Liver (tissue), 9 donors: ENCODE measurements around the gene MAST2. TPM values are rescaled to one million over a fixed set of nuclear protein-coding genes. Genes with fewer than 3 reads are reported as not detected.

Source experiments
- DNase-seq: peaks from one replicate; pipeline ENCODE4 v3.0.0-alpha.2; 2017; ENCODE audit warnings: low spot score
- H3K27ac ChIP-seq, 2 donors: one replicate each; pipeline ENCODE4 v1.7.0; 2013; ENCODE audit warnings: inconsistent platforms in 2 of 2, low read length in 2 of 2, control low read depth in 1 of 2, low read depth in 1 of 2, mild to moderate bottlenecking in 1 of 2
- H3K27me3 ChIP-seq, 4 donors: one replicate each; pipeline versions ENCODE4 v1.6.1 to v1.7.0; 2013; ENCODE audit warnings: low read length in 3 of 4, inconsistent platforms in 1 of 4, mild to moderate bottlenecking in 1 of 4, moderate library complexity in 1 of 4; ENCODE audit not compliant: control insufficient read depth in 4 of 4, insufficient read depth in 4 of 4
- H3K36me3 ChIP-seq, 4 donors: one replicate each; pipeline versions ENCODE4 v1.6.1 to v1.7.0; 2013; ENCODE audit warnings: low read length in 3 of 4, mild to moderate bottlenecking in 3 of 4, low read depth in 1 of 4, moderate library complexity in 1 of 4; ENCODE audit not compliant: control insufficient read depth in 4 of 4, insufficient read depth in 3 of 4
- H3K4me1 ChIP-seq, 4 donors: one replicate each; pipeline versions ENCODE4 v1.6.1 to v1.7.0; 2013; ENCODE audit warnings: low read length in 3 of 4, mild to moderate bottlenecking in 3 of 4, moderate library complexity in 1 of 4; ENCODE audit not compliant: control insufficient read depth in 4 of 4, insufficient read depth in 4 of 4
- H3K4me3 ChIP-seq, 3 donors: one replicate each; pipeline versions ENCODE4 v1.6.1 to v1.7.0; 2013; ENCODE audit warnings: low read length in 3 of 3, control low read depth in 1 of 3, low read depth in 1 of 3, mild to moderate bottlenecking in 1 of 3
- H3K9ac ChIP-seq, 2 donors: one replicate each; pipeline ENCODE4 v1.7.0; 2013; ENCODE audit warnings: low read length in 2 of 2, mild to moderate bottlenecking in 2 of 2, moderate library complexity in 2 of 2, control low read depth in 1 of 2, low read depth in 1 of 2
- H3K9me3 ChIP-seq, 4 donors: one replicate each; pipeline versions ENCODE4 v1.6.1 to v1.7.0; 2013; ENCODE audit warnings: low read length in 3 of 4; ENCODE audit not compliant: control insufficient read depth in 4 of 4
- ATF3 ChIP-seq: IDR thresholded peaks from 2 replicates; pipeline ENCODE4 v1.6.1; 2016; ENCODE audit warnings: antibody characterized with exemption
- EGR1 ChIP-seq, 2 donors: IDR thresholded peaks; 2 replicates each; pipeline ENCODE4 v1.6.1; 2016 to 2018; ENCODE audit warnings: antibody characterized with exemption in 2 of 2, low read depth in 2 of 2
- FOXA1 ChIP-seq: IDR thresholded peaks from 2 replicates; pipeline ENCODE4 v1.6.1; 2016; ENCODE audit warnings: antibody characterized with exemption
- FOXA2 ChIP-seq: IDR thresholded peaks from 2 replicates; pipeline ENCODE4 v1.6.1; 2016; ENCODE audit warnings: antibody characterized with exemption
- GABPA ChIP-seq, 2 donors: IDR thresholded peaks in 1 of 2; conservative IDR thresholded peaks in 1 of 2; 2 replicates each; pipeline ENCODE4 v1.6.1; 2016; ENCODE audit warnings: antibody characterized with exemption in 2 of 2, mild to moderate bottlenecking in 1 of 2, moderate library complexity in 1 of 2
- HNF4A ChIP-seq, 2 donors: conservative IDR thresholded peaks; 2 replicates each; pipeline ENCODE4 v1.6.1; 2016; ENCODE audit warnings: antibody characterized with exemption in 2 of 2, mild to moderate bottlenecking in 2 of 2
- HNF4G ChIP-seq: IDR thresholded peaks from 2 replicates; pipeline ENCODE4 v1.6.1; 2016; ENCODE audit warnings: antibody characterized with exemption
- JUND ChIP-seq, 2 donors: IDR thresholded peaks; 2 replicates each; pipeline ENCODE4 v1.6.1; 2016; ENCODE audit warnings: antibody characterized with exemption in 2 of 2
- MAX ChIP-seq: IDR thresholded peaks from 2 replicates; pipeline ENCODE4 v1.6.1; 2016; ENCODE audit warnings: antibody characterized with exemption
- NR2F2 ChIP-seq: IDR thresholded peaks from 2 replicates; pipeline ENCODE4 v1.6.1; 2016; ENCODE audit warnings: antibody characterized with exemption
- RAD21 ChIP-seq, 2 donors: IDR thresholded peaks; 2 replicates each; pipeline ENCODE4 v1.6.1; 2016; ENCODE audit warnings: antibody characterized with exemption in 2 of 2, mild to moderate bottlenecking in 2 of 2
- REST ChIP-seq: IDR thresholded peaks from 2 replicates; pipeline ENCODE4 v1.6.1; 2016; ENCODE audit warnings: antibody characterized with exemption, mild to moderate bottlenecking
- RXRA ChIP-seq, 2 donors: IDR thresholded peaks; 2 replicates each; pipeline ENCODE4 v1.6.1; 2017 to 2018; ENCODE audit warnings: antibody characterized with exemption in 2 of 2, mild to moderate bottlenecking in 1 of 2
- SP1 ChIP-seq: IDR thresholded peaks from 2 replicates; pipeline ENCODE4 v1.6.1; 2018; ENCODE audit warnings: antibody characterized with exemption, mild to moderate bottlenecking
- TAF1 ChIP-seq: conservative IDR thresholded peaks from 2 replicates; pipeline ENCODE4 v1.6.1; 2016; ENCODE audit warnings: antibody characterized with exemption, mild to moderate bottlenecking
- YY1 ChIP-seq: IDR thresholded peaks from 2 replicates; pipeline ENCODE4 v1.6.1; 2016; ENCODE audit warnings: antibody characterized with exemption, mild to moderate bottlenecking
- ZBTB33 ChIP-seq: IDR thresholded peaks from 2 replicates; pipeline ENCODE4 v1.6.1; 2016; ENCODE audit warnings: antibody characterized with exemption
- WGBS: extraction: QIAGEN DNeasy Blood & Tissue Kit; methylation state at CpG from one replicate; pipeline ENCODE4 v1.1.7; 2013; 5-methylcytosine and 5-hydroxymethylcytosine counted together
- polyA plus RNA-seq, 2 donors: library from polyadenylated mRNA; stranded (reverse) in 1 of 2; unstranded in 1 of 2; fragments of 200-250 nt in 1 of 2; fragments of >200 nt in 1 of 2; fragmentation: Nextera tagmentation in 1 of 2; extraction: Ambion mirVana in 1 of 2; gene quantifications; one replicate each; pipeline versions ENCODE4 v1.2.1 to v1.2.3, GENCODE V29; 2013 to 2015
- total RNA-seq, 2 donors: library from RNA; depleted of rRNA; stranded (reverse); fragments of >200 nt; gene quantifications; one replicate each; pipeline ENCODE4 v1.2.3, GENCODE V29; 2014
- donor health status: healthy.
- donor health status: healthy.
- donor health status: healthy.
- donor health status: healthy.
- donor health status: healthy.

MAST2 gene
- total and polyA plus RNA-seq, 4 donors = 4.8 to 9.6 (median 5.7) TPM

- no peak overlapping the region for H3K4me3 ChIP-seq
- no peak for TF ChIP-seq RAD21 (IDR thresholded peaks at IDR 0.05)
- no peak for TF ChIP-seq MAX
- no peak for TF ChIP-seq FOXA1
- no peak for TF ChIP-seq RXRA (IDR thresholded peaks at IDR 0.05)
- TF ChIP-seq NR2F2 = no peak
- TF ChIP-seq ATF3 = no peak
- TF ChIP-seq SP1 = no peak
- peaks cover 0 to 1% (median 0%) of the 10 kb centered on the region in 4 donors for H3K9me3 ChIP-seq
- H3K4me1 ChIP-seq = no peaks in the 10 kb centered on the region
- H3K27me3 ChIP-seq = no peaks in the 10 kb centered on the region
- no peak overlapping the region for H3K27ac ChIP-seq
- no peak overlapping the region for H3K9ac ChIP-seq
- no peak for DNase-seq
- no peaks in the 10 kb centered on the region for H3K36me3 ChIP-seq
- 97% methylated on average over 6 of the region's 6 CpGs for WGBS
Measured at GRCh38 chr1:45994423-45994822, 191.0 kb downstream of the MAST2 start.

GRCh38 chr1:45995298-45995697, 191.9 kb downstream of the MAST2 start:
- TF ChIP-seq FOXA2 (no peak), EGR1 (IDR thresholded peaks at IDR 0.05; ENCODE audit: low read depth in 2 of 2) (no peak)
- Histone ChIP-seq H3K27me3 (no peaks in the 10 kb centered on the region), H3K4me1 (no peaks in the 10 kb centered on the region), H3K9ac (no peak overlapping the region), H3K4me3 (no peak overlapping the region), H3K36me3 (no peaks in the 10 kb centered on the region), H3K27ac (no peak overlapping the region), H3K9me3 (peaks cover 0 to 1% (median 0%) of the 10 kb centered on the region in 4 donors)
- WGBS = 88% methylated on average over 8 of the region's 8 CpGs
- DNase-seq = no peak

- Histone ChIP-seq H3K27me3 (no peaks in the 10 kb centered on the region), H3K9me3 (no peaks in the 10 kb centered on the region), H3K4me3 (no peak overlapping the region), H3K27ac (no peak overlapping the region), H3K36me3 (peaks cover 0 to 2% (median 0%) of the 10 kb centered on the region in 4 donors), H3K9ac (no peak overlapping the region), H3K4me1 (peaks cover 0 to 8% (median 5%) of the 10 kb centered on the region in 4 donors)
- WGBS = 90% methylated on average over 3 of the region's 3 CpGs
- TF ChIP-seq JUND (IDR thresholded peaks at IDR 0.05) = no peak
- no peak for TF ChIP-seq ZBTB33
- TF ChIP-seq RAD21 (IDR thresholded peaks at IDR 0.05) = no peak
- no peak for TF ChIP-seq EGR1 (IDR thresholded peaks at IDR 0.05; ENCODE audit: low read depth in 2 of 2)
- TF ChIP-seq FOXA1 = no peak
- no peak for TF ChIP-seq YY1
- TF ChIP-seq HNF4A (conservative IDR thresholded peaks at IDR 0.05) = no peak
- TF ChIP-seq TAF1 = no peak
- no peak for TF ChIP-seq GABPA (IDR thresholded peaks at IDR 0.05 in 1 of 2, conservative IDR thresholded peaks at IDR 0.05 in 1 of 2)
- TF ChIP-seq ATF3 = no peak
- no peak for TF ChIP-seq MAX
- TF ChIP-seq FOXA2 = no peak
- TF ChIP-seq RXRA (IDR thresholded peaks at IDR 0.05) = no peak
- TF ChIP-seq REST = no peak
- no peak for TF ChIP-seq NR2F2
- TF ChIP-seq HNF4G = no peak
- no peak for DNase-seq
Measured at GRCh38 chr1:45998020-45998617, 194.7 kb downstream of the MAST2 start.
